Esophagus muscularis mucosa (tissue), 4 donors: ENCODE data around the gene WIPF3. TPM values are rescaled to one million over a fixed set of nuclear protein-coding genes. Genes with fewer than 3 reads are reported as not detected.

Experiments
- DNase-seq: peaks from one replicate; pipeline ENCODE4 v3.0.0-alpha.2; 2017; ENCODE audit errors: extremely low spot score
- H3K27ac ChIP-seq, 4 donors: fragments of 200-600 bp; sonication (generic); replicated peaks in 1 of 4; 1 replicate in 3 of 4; 2 replicates in 1 of 4; pipeline ENCODE4 v1.5.1; 2016 to 2019; ENCODE audit warnings: mild to moderate bottlenecking in 1 of 4
- H3K27me3 ChIP-seq, 4 donors: fragments of 200-600 bp; sonication (generic); one replicate each; pipeline versions ENCODE4 v1.5.1 to v1.6.0; 2016 to 2019
- H3K36me3 ChIP-seq, 4 donors: fragments of 200-600 bp; sonication (generic); one replicate each; pipeline ENCODE4 v1.5.1; 2016 to 2019
- H3K4me1 ChIP-seq, 4 donors: fragments of 200-600 bp; sonication (generic); one replicate each; pipeline ENCODE4 v1.5.1; 2016 to 2019
- H3K4me3 ChIP-seq, 4 donors: fragments of 200-600 bp; sonication (generic); 1 replicate in 2 of 4; 2 replicates in 2 of 4; pipeline ENCODE4 v1.5.1; 2016 to 2019; ENCODE audit warnings: mild to moderate bottlenecking in 4 of 4, moderate library complexity in 1 of 4
- H3K9me3 ChIP-seq, 4 donors: fragments of 200-600 bp; sonication (generic); 1 replicate in 3 of 4; 2 replicates in 1 of 4; pipeline ENCODE4 v1.5.1; 2016 to 2019
- EP300 ChIP-seq: sonication (generic); formaldehyde crosslinking; IDR thresholded peaks from one replicate; pipeline ENCODE4 v1.6.1; 2017; ENCODE audit warnings: antibody characterized with exemption
- POLR2A ChIP-seq: fragments of 450-650 bp; IDR thresholded peaks from one replicate; pipeline ENCODE4 v1.6.1; 2017; ENCODE audit warnings: antibody characterized with exemption, moderate library complexity, mild to moderate bottlenecking, low read depth
- POLR2AphosphoS5 ChIP-seq, 2 donors: sonication (generic); formaldehyde crosslinking; IDR thresholded peaks; one replicate each; pipeline ENCODE4 v1.6.1; 2017; ENCODE audit warnings: antibody characterized with exemption in 2 of 2
- WGBS: methylation state at CpG from one replicate; pipeline ENCODE4 v1.1.5; 2018; 5-methylcytosine and 5-hydroxymethylcytosine counted together
- intact Hi-C: fragments of 100-400 bp; cut with DNase I; formaldehyde crosslinking; loops from one replicate; pipeline ENCODE4 v1.15.1; 2023
- total RNA-seq, 4 donors: library from RNA; depleted of rRNA; stranded (reverse); fragments of >200 nt; gene quantifications; one replicate each; pipeline versions ENCODE4 v1.1.0 to v1.2.1, GENCODE V29; 2016
- TF ChIP-seq, protein P1 (sequence below), 3 experiments: fragments of 200-600 bp in 2 of 3; fragments of 450-650 bp in 1 of 3; sonication (generic) in 2 of 3; IDR thresholded peaks; one replicate each; pipeline ENCODE4 v1.5.1; 2017 to 2019; ENCODE audit warnings: antibody characterized with exemption in 3 of 3, mild to moderate bottlenecking in 2 of 3, moderate library complexity in 1 of 3

Gene WIPF3
- total RNA-seq, 4 donors from 2014 or later, result 3.3 to 10.4 (median 6.2) TPM

DNA sequence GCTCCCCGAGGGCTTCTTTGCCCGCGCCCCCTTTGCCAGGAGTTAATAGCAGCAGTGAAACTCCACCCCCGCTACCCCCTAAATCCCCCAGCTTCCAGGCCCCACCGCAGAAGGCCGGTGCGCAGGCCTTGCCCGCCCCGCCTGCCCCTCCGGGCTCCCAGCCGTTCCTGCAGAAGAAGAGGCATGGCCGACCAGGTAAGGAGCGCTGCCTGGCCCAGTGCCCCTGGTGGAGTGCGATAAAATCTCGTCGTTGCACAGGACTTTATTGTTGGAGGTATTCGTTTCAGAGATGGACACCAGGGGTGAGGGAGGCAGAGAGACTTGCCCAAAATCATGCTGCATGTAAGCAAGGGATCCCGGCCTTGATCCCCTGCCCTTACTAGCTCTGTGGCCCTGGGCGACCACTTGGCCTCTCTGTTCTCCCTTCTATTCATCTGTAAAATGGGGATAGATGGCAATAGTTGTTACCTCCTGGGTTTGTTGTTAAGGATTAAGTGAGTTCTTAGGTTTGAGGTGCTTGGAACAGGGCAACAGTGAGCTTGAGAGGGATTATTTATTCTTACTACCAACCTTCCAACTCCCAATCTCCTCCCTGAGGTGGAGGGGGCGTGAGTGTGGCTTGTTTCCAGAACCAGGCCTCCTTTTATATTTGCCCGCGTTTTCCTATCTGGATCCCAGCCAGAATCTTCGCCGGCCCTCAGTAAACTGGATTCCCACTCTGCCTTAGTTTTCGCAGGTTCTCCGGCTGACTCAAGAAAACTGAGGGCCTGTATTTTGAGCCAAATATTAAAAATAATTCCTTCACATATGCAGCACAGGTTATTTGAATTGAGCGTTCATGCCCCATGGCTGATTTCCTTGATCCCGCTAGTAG, 78.3 kb downstream of the WIPF3 start:
- H3K4me3 ChIP-seq, result peak overlapping the region; percentile 49 to 55 (median 51)
- intact Hi-C loops, result no loop called here
- H3K27ac ChIP-seq, result no peak overlapping the region
- no peaks in the 10 kb centered on the region for H3K36me3 ChIP-seq
- TF ChIP-seq, protein P1, sequence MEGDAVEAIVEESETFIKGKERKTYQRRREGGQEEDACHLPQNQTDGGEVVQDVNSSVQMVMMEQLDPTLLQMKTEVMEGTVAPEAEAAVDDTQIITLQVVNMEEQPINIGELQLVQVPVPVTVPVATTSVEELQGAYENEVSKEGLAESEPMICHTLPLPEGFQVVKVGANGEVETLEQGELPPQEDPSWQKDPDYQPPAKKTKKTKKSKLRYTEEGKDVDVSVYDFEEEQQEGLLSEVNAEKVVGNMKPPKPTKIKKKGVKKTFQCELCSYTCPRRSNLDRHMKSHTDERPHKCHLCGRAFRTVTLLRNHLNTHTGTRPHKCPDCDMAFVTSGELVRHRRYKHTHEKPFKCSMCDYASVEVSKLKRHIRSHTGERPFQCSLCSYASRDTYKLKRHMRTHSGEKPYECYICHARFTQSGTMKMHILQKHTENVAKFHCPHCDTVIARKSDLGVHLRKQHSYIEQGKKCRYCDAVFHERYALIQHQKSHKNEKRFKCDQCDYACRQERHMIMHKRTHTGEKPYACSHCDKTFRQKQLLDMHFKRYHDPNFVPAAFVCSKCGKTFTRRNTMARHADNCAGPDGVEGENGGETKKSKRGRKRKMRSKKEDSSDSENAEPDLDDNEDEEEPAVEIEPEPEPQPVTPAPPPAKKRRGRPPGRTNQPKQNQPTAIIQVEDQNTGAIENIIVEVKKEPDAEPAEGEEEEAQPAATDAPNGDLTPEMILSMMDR (IDR thresholded peaks at IDR 0.05), result no peak
- TF ChIP-seq POLR2AphosphoS5 (IDR thresholded peaks at IDR 0.05), result no peak
- no peak for TF ChIP-seq POLR2A
- DNase-seq, result peak; percentile 90
- peaks cover 3 to 23% (median 17%) of the 10 kb centered on the region in 4 donors for H3K4me1 ChIP-seq
- no peaks in the 10 kb centered on the region for H3K27me3 ChIP-seq
- H3K9me3 ChIP-seq, result no peaks in the 10 kb centered on the region
- WGBS, result 51% methylated on average over 24 of the region's 28 CpGs

DNA sequence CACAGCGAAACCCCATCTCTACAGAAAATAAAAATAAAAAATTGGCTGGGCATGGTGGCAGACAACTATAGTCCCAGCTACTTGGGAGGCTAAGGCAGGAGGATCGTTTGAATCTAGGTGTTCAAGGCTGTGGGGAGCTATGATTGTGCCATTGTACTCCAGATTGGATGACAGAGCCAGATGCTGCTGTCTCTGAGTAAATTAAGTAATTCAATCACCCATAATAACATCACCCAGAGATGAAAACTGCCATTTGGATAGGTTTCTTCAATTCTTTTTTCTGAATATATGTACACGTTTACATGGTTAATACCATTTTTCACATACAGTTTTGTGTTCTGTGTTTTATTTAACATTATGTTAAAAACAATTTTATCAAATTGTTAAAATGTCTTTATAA, 79.3 kb downstream of the WIPF3 start:
- Histone ChIP-seq H3K36me3 (no peaks in the 10 kb centered on the region), H3K4me1 (peaks cover 3 to 23% (median 17%) of the 10 kb centered on the region in 4 donors)
- intact Hi-C loops, result no loop called here

DNA sequence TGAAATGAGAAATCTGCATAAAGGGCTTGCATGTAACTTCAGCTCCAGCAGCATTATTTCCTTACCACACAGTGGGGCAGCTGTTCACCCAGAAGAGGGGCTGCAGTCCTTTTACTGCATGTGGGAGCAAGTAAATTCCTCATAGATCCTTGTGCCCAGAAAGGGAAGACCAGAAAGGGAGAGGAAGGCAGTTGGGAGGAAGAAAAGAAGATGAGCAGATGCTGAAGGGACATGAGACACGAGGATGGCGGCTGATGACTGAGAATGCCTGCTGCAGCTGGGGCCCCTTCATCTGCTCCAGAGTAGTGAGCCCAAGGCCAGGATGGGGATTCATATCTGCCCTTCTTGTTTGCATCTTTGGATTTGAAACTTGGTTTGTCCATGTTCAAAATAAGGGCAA, 80.5 kb downstream of the WIPF3 start:
- no peak overlapping the region for H3K27ac ChIP-seq
- DNase-seq, result peak; percentile 60
- no peak overlapping the region for H3K4me3 ChIP-seq
- intact Hi-C loops, result no loop called here
- peaks cover 3 to 23% (median 17%) of the 10 kb centered on the region in 4 donors for H3K4me1 ChIP-seq
- 94% methylated on average over 2 of the region's 2 CpGs for WGBS
- H3K9me3 ChIP-seq, result no peaks in the 10 kb centered on the region
- H3K36me3 ChIP-seq, result no peaks in the 10 kb centered on the region
- TF ChIP-seq, protein P1 (IDR thresholded peaks at IDR 0.05), result no peak
- TF ChIP-seq POLR2A (no peak), POLR2AphosphoS5 (IDR thresholded peaks at IDR 0.05) (no peak), EP300 (no peak)
- no peaks in the 10 kb centered on the region for H3K27me3 ChIP-seq

More for the DNA sequence above, 79.3 kb downstream of the WIPF3 start:
- Histone ChIP-seq H3K9me3 (no peaks in the 10 kb centered on the region), H3K27me3 (no peaks in the 10 kb centered on the region), H3K27ac (no peak overlapping the region), H3K4me3 (no peak overlapping the region)
- TF ChIP-seq, protein P1 (IDR thresholded peaks at IDR 0.05), result no peak
- TF ChIP-seq EP300, result no peak
- TF ChIP-seq POLR2A, result no peak
- no peak for TF ChIP-seq POLR2AphosphoS5 (IDR thresholded peaks at IDR 0.05)
- DNase-seq, result no peak
- 91% methylated on average over 3 of the region's 3 CpGs for WGBS

DNA sequence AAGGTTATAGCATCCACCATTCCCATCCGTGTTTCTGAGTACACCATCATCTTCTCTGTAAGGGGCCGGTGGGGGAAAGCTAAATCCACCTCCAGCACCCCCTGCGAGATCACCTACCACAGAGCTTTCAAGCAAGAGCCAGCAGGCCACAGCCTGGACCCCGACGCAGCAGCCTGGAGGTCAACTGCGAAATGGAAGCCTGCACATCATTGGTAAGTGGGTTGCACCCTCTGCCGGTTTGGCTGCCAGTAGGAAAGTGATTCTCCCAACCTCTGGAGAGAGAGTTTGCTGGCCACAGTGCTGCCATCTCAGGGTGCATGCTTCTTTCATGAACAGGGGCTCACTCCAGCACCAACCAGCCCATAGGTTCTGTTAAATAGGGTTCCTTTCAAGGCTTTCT, 81.7 kb downstream of the WIPF3 start:
- peaks cover 3 to 23% (median 17%) of the 10 kb centered on the region in 4 donors for H3K4me1 ChIP-seq
- no peaks in the 10 kb centered on the region for H3K27me3 ChIP-seq
- H3K9me3 ChIP-seq, result no peaks in the 10 kb centered on the region
- no peak overlapping the region for H3K27ac ChIP-seq
- 90% methylated on average over 7 of the region's 7 CpGs for WGBS
- H3K4me3 ChIP-seq, result no peak overlapping the region
- DNase-seq, result no peak
- intact Hi-C loops, result no loop called here
- TF ChIP-seq EP300 (no peak), POLR2A (no peak)
- H3K36me3 ChIP-seq, result no peaks in the 10 kb centered on the region

DNA sequence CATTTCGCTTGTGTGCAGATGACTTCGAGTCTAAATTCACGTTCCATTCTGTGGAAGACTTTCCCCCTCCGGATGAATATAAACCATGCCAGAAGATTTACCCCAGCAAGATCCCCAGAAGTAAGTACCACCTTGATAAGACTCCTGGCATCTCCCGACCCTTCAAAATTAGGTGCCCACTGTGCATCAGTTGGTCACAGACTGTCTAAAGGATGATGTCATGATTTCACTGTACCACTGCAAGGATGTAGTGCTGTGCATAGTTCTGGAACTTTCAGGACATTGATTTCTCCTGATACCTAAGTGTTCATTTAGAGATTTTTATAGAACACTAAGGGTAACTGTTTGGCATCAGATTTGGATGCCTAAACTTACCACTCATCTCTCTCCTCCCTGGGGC, 83.0 kb downstream of the WIPF3 start:
- 89% methylated on average over 5 of the region's 5 CpGs for WGBS
- TF ChIP-seq POLR2AphosphoS5 (IDR thresholded peaks at IDR 0.05) (no peak), EP300 (no peak), POLR2A (no peak)
- TF ChIP-seq, protein P1 (IDR thresholded peaks at IDR 0.05), result no peak
- no peak overlapping the region for H3K4me3 ChIP-seq
- H3K9me3 ChIP-seq, result no peaks in the 10 kb centered on the region
- H3K27ac ChIP-seq, result no peak overlapping the region
- intact Hi-C loops, result no loop called here
- DNase-seq, result no peak
- no peaks in the 10 kb centered on the region for H3K27me3 ChIP-seq
- no peaks in the 10 kb centered on the region for H3K36me3 ChIP-seq
- H3K4me1 ChIP-seq, result peaks cover 0 to 14% (median 11%) of the 10 kb centered on the region in 4 donors
